CD4-positive, CD25-positive, alpha-beta regulatory T cell (primary cell): ENCODE results near the gene CCDC120. TPM values are rescaled to one million over a fixed set of nuclear protein-coding genes. Genes with fewer than 3 reads are reported as not detected.

Experiments used
- ATAC-seq, 2 donors: fragments of 150-1000 bp; cut with Tn5 transposase; one replicate each; pipeline ENCODE4 v1.10.0; 2021; ENCODE audit warnings: low read depth in 2 of 2, moderate number of reproducible peaks in 2 of 2, moderate library complexity in 1 of 2
- DNase-seq, 3 donors: peaks; one replicate each; pipeline versions ENCODE4 v3.0.0 to v3.0.0-alpha.2; 2012 to 2022; ENCODE audit warnings: mixed read lengths in 1 of 3
- H3K27ac ChIP-seq: one replicate; pipeline ENCODE4 v1.7.0; 2013; ENCODE audit warnings: mild to moderate bottlenecking, low read length; ENCODE audit not compliant: insufficient read depth, poor library complexity, severe bottlenecking
- H3K27me3 ChIP-seq: one replicate; pipeline ENCODE4 v1.7.0; 2013; ENCODE audit warnings: low read length; ENCODE audit not compliant: control insufficient read depth, insufficient read depth
- H3K36me3 ChIP-seq: one replicate; pipeline ENCODE4 v1.7.0; 2013; ENCODE audit warnings: mild to moderate bottlenecking, low read length, moderate library complexity; ENCODE audit not compliant: control insufficient read depth, insufficient read depth
- H3K4me1 ChIP-seq: 2 replicates; pipeline ENCODE4 v1.7.0; 2013; ENCODE audit warnings: mild to moderate bottlenecking, low read length; ENCODE audit not compliant: insufficient read depth, control insufficient read depth, poor library complexity, severe bottlenecking
- H3K4me3 ChIP-seq: one replicate; pipeline ENCODE4 v1.7.0; 2013; ENCODE audit warnings: low read depth, mild to moderate bottlenecking, low read length, moderate library complexity
- H3K9me3 ChIP-seq, 2 experiments: 1 replicate in 1 of 2; 2 replicates in 1 of 2; pipeline ENCODE4 v1.7.0; 2013; ENCODE audit warnings: low read length in 2 of 2, mild to moderate bottlenecking in 1 of 2, moderate library complexity in 1 of 2; ENCODE audit not compliant: control insufficient read depth in 2 of 2
- H3K27ac Mint-ChIP-seq, 3 donors: one replicate each; pipeline ENCODE4 v1.8.0; 2020 to 2022; ENCODE audit warnings: mild to moderate bottlenecking in 3 of 3, mixed read lengths in 3 of 3, moderate library complexity in 2 of 3
- H3K27me3 Mint-ChIP-seq: one replicate; pipeline ENCODE4 v1.8.0; 2022; ENCODE audit warnings: mild to moderate bottlenecking, mixed read lengths
- H3K36me3 Mint-ChIP-seq: one replicate; pipeline ENCODE4 v1.8.0; 2020; ENCODE audit warnings: mixed read lengths
- H3K4me1 Mint-ChIP-seq, 4 donors: one replicate each; pipeline ENCODE4 v1.8.0; 2020 to 2022; ENCODE audit warnings: mixed read lengths in 4 of 4, mild to moderate bottlenecking in 1 of 4
- H3K4me3 Mint-ChIP-seq, 4 donors: one replicate each; pipeline ENCODE4 v1.8.0; 2020 to 2022; ENCODE audit warnings: mild to moderate bottlenecking in 4 of 4, mixed read lengths in 4 of 4, moderate library complexity in 3 of 4
- H3K9me3 Mint-ChIP-seq, 7 donors: one replicate each; pipeline ENCODE4 v1.8.0; 2020 to 2022; ENCODE audit warnings: mixed read lengths in 7 of 7, mild to moderate bottlenecking in 3 of 7, moderate library complexity in 2 of 7
- polyA plus RNA-seq, 4 donors: library from polyadenylated mRNA; unstranded; fragments of 300-500 nt; fragmentation: Illumina TruSeq; gene quantifications; one replicate each; pipeline ENCODE4 v1.2.3, GENCODE V29; 2021
- total RNA-seq: library from RNA; stranded (reverse); gene quantifications from one replicate; pipeline ENCODE4 v1.2.3, GENCODE V29; 2022

The CCDC120 gene
- total and polyA plus RNA-seq, 5 donors from 2014 or later, result 0.13 to 10.2 (median 0.31) TPM

- no peaks in the 10 kb centered on the region for H3K27me3 Mint-ChIP-seq
- Histone ChIP-seq H3K4me3 (no peak overlapping the region), H3K27ac (no peak overlapping the region)
Observed at GRCh38 chrX:49064735-49065134, 5.9 kb downstream of the CCDC120 start.

GRCh38 chrX:49066278-49066677 is 7.5 kb downstream of the CCDC120 start:
- Histone ChIP-seq H3K4me1 (no peaks in the 10 kb centered on the region), H3K27ac (no peak overlapping the region), H3K36me3 (no peaks in the 10 kb centered on the region), H3K9me3 (no peaks in the 10 kb centered on the region), H3K4me3 (no peak overlapping the region), H3K27me3 (no peaks in the 10 kb centered on the region)
- Mint-ChIP-seq H3K9me3 (no peaks in the 10 kb centered on the region), H3K4me1 (peaks cover 0 to 5% (median 0%) of the 10 kb centered on the region in 4 donors), H3K27ac (peak overlapping the region in 1 of 3 donors; percentile 35), H3K4me3 (no peak overlapping the region), H3K36me3 (no peaks in the 10 kb centered on the region), H3K27me3 (no peaks in the 10 kb centered on the region)
- DNase-seq, result no peak
- ATAC-seq, result no peak

More at GRCh38 chrX:49064735-49065134, 5.9 kb downstream of the CCDC120 start:
- H3K27ac Mint-ChIP-seq, result peak overlapping the region in 1 of 3 donors; percentile 94
- H3K36me3 Mint-ChIP-seq, result no peaks in the 10 kb centered on the region
- Histone ChIP-seq H3K36me3 (no peaks in the 10 kb centered on the region), H3K9me3 (no peaks in the 10 kb centered on the region), H3K4me1 (no peaks in the 10 kb centered on the region), H3K27me3 (no peaks in the 10 kb centered on the region)
- DNase-seq (no peak), ATAC-seq (no peak)
- no peak overlapping the region for H3K4me3 Mint-ChIP-seq
- peaks cover 0 to 2% (median 0%) of the 10 kb centered on the region in 7 donors for H3K9me3 Mint-ChIP-seq
- H3K4me1 Mint-ChIP-seq, result peaks cover 0 to 2% (median 0%) of the 10 kb centered on the region in 4 donors

GRCh38 chrX:49066690-49067089 is 7.9 kb downstream of the CCDC120 start:
- H3K27ac Mint-ChIP-seq, result peak overlapping the region in 1 of 3 donors; percentile 88
- ATAC-seq (no peak), DNase-seq (no peak)
- no peaks in the 10 kb centered on the region for H3K9me3 ChIP-seq
- H3K4me3 Mint-ChIP-seq, result no peak overlapping the region
- no peaks in the 10 kb centered on the region for H3K9me3 Mint-ChIP-seq
- H3K36me3 ChIP-seq, result no peaks in the 10 kb centered on the region
- no peaks in the 10 kb centered on the region for H3K27me3 ChIP-seq
- no peaks in the 10 kb centered on the region for H3K4me1 ChIP-seq
- peaks cover 0 to 8% (median 0%) of the 10 kb centered on the region in 4 donors for H3K4me1 Mint-ChIP-seq
- H3K4me3 ChIP-seq, result no peak overlapping the region
- no peaks in the 10 kb centered on the region for H3K36me3 Mint-ChIP-seq
- H3K27me3 Mint-ChIP-seq, result no peaks in the 10 kb centered on the region
- H3K27ac ChIP-seq, result no peak overlapping the region

- H3K27ac Mint-ChIP-seq, result peak overlapping the region in 1 of 3 donors; percentile 88
- no peaks in the 10 kb centered on the region for H3K36me3 Mint-ChIP-seq
- H3K4me3 Mint-ChIP-seq, result no peak overlapping the region
- Histone ChIP-seq H3K27ac (no peak overlapping the region), H3K4me3 (no peak overlapping the region), H3K9me3 (no peaks in the 10 kb centered on the region), H3K27me3 (no peaks in the 10 kb centered on the region), H3K36me3 (no peaks in the 10 kb centered on the region), H3K4me1 (no peaks in the 10 kb centered on the region)
- ATAC-seq, result no peak
- no peak for DNase-seq
- no peaks in the 10 kb centered on the region for H3K9me3 Mint-ChIP-seq
- H3K4me1 Mint-ChIP-seq, result peaks cover 0 to 11% (median 0%) of the 10 kb centered on the region in 4 donors
- no peaks in the 10 kb centered on the region for H3K27me3 Mint-ChIP-seq
Observed at GRCh38 chrX:49067285-49068120, 8.7 kb downstream of the CCDC120 start.

GRCh38 chrX:49069038-49069437 is 10.2 kb downstream of the CCDC120 start:
- H3K27me3 Mint-ChIP-seq, result no peaks in the 10 kb centered on the region
- H3K27me3 ChIP-seq, result no peaks in the 10 kb centered on the region
- H3K27ac ChIP-seq, result no peak overlapping the region
- DNase-seq (no peak), ATAC-seq (no peak)
- no peaks in the 10 kb centered on the region for H3K9me3 ChIP-seq
- peaks cover 0 to 25% (median 6%) of the 10 kb centered on the region in 4 donors for H3K4me1 Mint-ChIP-seq
- H3K4me3 ChIP-seq, result no peak overlapping the region
- peaks cover 12% of the 10 kb centered on the region for H3K4me1 ChIP-seq
- no peaks in the 10 kb centered on the region for H3K36me3 ChIP-seq
- no peaks in the 10 kb centered on the region for H3K9me3 Mint-ChIP-seq
- H3K4me3 Mint-ChIP-seq, result no peak overlapping the region
- no peak overlapping the region for H3K27ac Mint-ChIP-seq
- H3K36me3 Mint-ChIP-seq, result no peaks in the 10 kb centered on the region

GRCh38 chrX:49070988-49071387 is 12.2 kb downstream of the CCDC120 start:
- Mint-ChIP-seq H3K36me3 (no peaks in the 10 kb centered on the region), H3K4me3 (peak overlapping the region; percentile 4 to 46 (median 30)), H3K27ac (peak overlapping the region in 2 of 3 donors; percentile 62 to 77), H3K9me3 (no peaks in the 10 kb centered on the region), H3K27me3 (no peaks in the 10 kb centered on the region), H3K4me1 (peaks cover 0 to 33% (median 8%) of the 10 kb centered on the region in 4 donors)
- DNase-seq (no peak), ATAC-seq (no peak)
- H3K4me1 ChIP-seq, result peaks cover 12% of the 10 kb centered on the region
- no peak overlapping the region for H3K4me3 ChIP-seq
- no peaks in the 10 kb centered on the region for H3K36me3 ChIP-seq
- H3K27me3 ChIP-seq, result no peaks in the 10 kb centered on the region
- H3K27ac ChIP-seq, result no peak overlapping the region
- no peaks in the 10 kb centered on the region for H3K9me3 ChIP-seq

- Histone ChIP-seq H3K36me3 (peaks cover 7% of the 10 kb centered on the region), H3K9me3 (no peaks in the 10 kb centered on the region), H3K4me3 (no peak overlapping the region), H3K27me3 (no peaks in the 10 kb centered on the region), H3K4me1 (peaks cover 12% of the 10 kb centered on the region), H3K27ac (no peak overlapping the region)
- Mint-ChIP-seq H3K27ac (no peak overlapping the region), H3K4me3 (peak overlapping the region in 3 of 4 donors; percentile 23 to 65 (median 59)), H3K4me1 (peaks cover 0 to 31% (median 8%) of the 10 kb centered on the region in 4 donors), H3K27me3 (no peaks in the 10 kb centered on the region), H3K9me3 (no peaks in the 10 kb centered on the region), H3K36me3 (no peaks in the 10 kb centered on the region)
- ATAC-seq (no peak), DNase-seq (no peak)
Observed at GRCh38 chrX:49071877-49072711, 13.3 kb downstream of the CCDC120 start.
